ENCODE measurements around the gene FTO. TPM values are rescaled to one million over a fixed set of nuclear protein-coding genes. Genes with fewer than 3 reads are reported as not detected.
A peak's percentile ranks its signal among the peaks of the same experiment; 100 is the strongest.

The FTO gene
- polyA plus RNA-seq, 3 donors = 16.8 to 51.0 (median 37.7) TPM

GRCh38 chr16:53912155-53912554, 208.2 kb downstream of the FTO start:
- no peak for TF ChIP-seq CTCF (IDR thresholded peaks at IDR 0.05)
- H3K4me3 ChIP-seq (replicated peaks in 1 of 3; ENCODE audit: low read depth in 2 of 3, low read length in 3 of 3) = no peak overlapping the region
- peak overlapping the region in 1 of 7 donors; percentile 35 for H3K27ac Mint-ChIP-seq
- H3K36me3 Mint-ChIP-seq = peaks cover 2 to 5% of the 10 kb centered on the region in 2 donors
- no peak overlapping the region for H3K4me2 ChIP-seq (replicated peaks; ENCODE audit: extremely low read depth, low read length, poor library complexity, severe bottlenecking)
- no peaks in the 10 kb centered on the region for H3K79me2 ChIP-seq (ENCODE audit: insufficient read depth, low read length)
- peaks cover 0 to 1% (median 0%) of the 10 kb centered on the region in 3 donors for H3K27me3 Mint-ChIP-seq (ENCODE audit: low read depth in 3 of 3)
- no peak for DNase-seq
- H3K27ac ChIP-seq (ENCODE audit: low read depth in 1 of 2, low read length in 2 of 2) = no peak overlapping the region
- H3K4me1 ChIP-seq (ENCODE audit: control insufficient read depth in 1 of 2, insufficient read depth in 2 of 2, low read length in 2 of 2) = peaks cover 4 to 9% of the 10 kb centered on the region in 2 donors
- H2AFZ ChIP-seq (ENCODE audit: insufficient read depth, low read depth, low read length, poor library complexity, severe bottlenecking) = no peak overlapping the region
- H4K20me1 ChIP-seq (ENCODE audit: insufficient read depth, low read length) = no peaks in the 10 kb centered on the region
- no peaks in the 10 kb centered on the region for H3K27me3 ChIP-seq (ENCODE audit: control insufficient read depth in 2 of 2, insufficient read depth in 2 of 2, low read length in 2 of 2)
- no peaks in the 10 kb centered on the region for H3K9me3 ChIP-seq (replicated peaks in 1 of 2; ENCODE audit: control insufficient read depth in 1 of 2, insufficient read depth in 1 of 2, low read length in 2 of 2)
- H3K9ac ChIP-seq (ENCODE audit: insufficient read depth, low read length, poor library complexity, severe bottlenecking) = no peak overlapping the region
- intact Hi-C loops (cut with micrococcal nuclease) = no loop called here
- no peaks in the 10 kb centered on the region for H3K9me3 Mint-ChIP-seq
- WGBS (ENCODE audit: insufficient coverage) = no CpG with 5 or more reads among the region's 2 CpGs
- no peak overlapping the region for H3K4me3 Mint-ChIP-seq
- peaks cover 19% of the 10 kb centered on the region for H3K4me1 Mint-ChIP-seq
- H3K36me3 ChIP-seq (replicated peaks in 1 of 2; ENCODE audit: control insufficient read depth in 1 of 2, insufficient read depth in 2 of 2, low read length in 2 of 2) = no peaks in the 10 kb centered on the region

GRCh38 chr16:53913099-53913870, 209.3 kb downstream of the FTO start:
- peaks cover 19% of the 10 kb centered on the region for H3K4me1 Mint-ChIP-seq
- H3K4me3 Mint-ChIP-seq = no peak overlapping the region
- DNase-seq = no peak
- intact Hi-C loops (cut with micrococcal nuclease) = no loop called here
- no peak overlapping the region for H3K4me2 ChIP-seq (replicated peaks; ENCODE audit: extremely low read depth, low read length, poor library complexity, severe bottlenecking)
- H3K27me3 ChIP-seq (ENCODE audit: control insufficient read depth in 2 of 2, insufficient read depth in 2 of 2, low read length in 2 of 2) = no peaks in the 10 kb centered on the region
- no peaks in the 10 kb centered on the region for H3K9me3 ChIP-seq (replicated peaks in 1 of 2; ENCODE audit: control insufficient read depth in 1 of 2, insufficient read depth in 1 of 2, low read length in 2 of 2)
- H3K27me3 Mint-ChIP-seq (ENCODE audit: low read depth in 3 of 3) = no peaks in the 10 kb centered on the region
- peaks cover 4 to 9% of the 10 kb centered on the region in 2 donors for H3K4me1 ChIP-seq (ENCODE audit: control insufficient read depth in 1 of 2, insufficient read depth in 2 of 2, low read length in 2 of 2)
- no peaks in the 10 kb centered on the region for H3K79me2 ChIP-seq (ENCODE audit: insufficient read depth, low read length)
- H3K9ac ChIP-seq (ENCODE audit: insufficient read depth, low read length, poor library complexity, severe bottlenecking) = no peak overlapping the region
- peaks cover 2 to 3% of the 10 kb centered on the region in 2 donors for H3K36me3 Mint-ChIP-seq
- H3K27ac ChIP-seq (ENCODE audit: low read depth in 1 of 2, low read length in 2 of 2) = no peak overlapping the region
- no peaks in the 10 kb centered on the region for H3K36me3 ChIP-seq (replicated peaks in 1 of 2; ENCODE audit: control insufficient read depth in 1 of 2, insufficient read depth in 2 of 2, low read length in 2 of 2)
- H2AFZ ChIP-seq (ENCODE audit: insufficient read depth, low read depth, low read length, poor library complexity, severe bottlenecking) = no peak overlapping the region
- H3K27ac Mint-ChIP-seq = no peak overlapping the region
- H3K4me3 ChIP-seq (replicated peaks in 1 of 3; ENCODE audit: low read depth in 2 of 3, low read length in 3 of 3) = no peak overlapping the region
- no peaks in the 10 kb centered on the region for H4K20me1 ChIP-seq (ENCODE audit: insufficient read depth, low read length)
- no peaks in the 10 kb centered on the region for H3K9me3 Mint-ChIP-seq
- WGBS (ENCODE audit: insufficient coverage) = 0% methylated on average over 1 of the region's 7 CpGs
- no peak for TF ChIP-seq CTCF (IDR thresholded peaks at IDR 0.05)

Data from CD14-positive monocyte (primary cell).